GM13977 (cell line): Measurements from ENCODE around the gene PRR18.

Experiments used
- DNase-seq: peaks from one replicate; pipeline ENCODE4 v3.0.0; 2012; ENCODE audit warnings: low spot score
- in situ Hi-C: fragments of 300-500 bp; cut with MboI; formaldehyde crosslinking; loops from one replicate; pipeline ENCODE4 v1.12.0; 2022; ENCODE audit warnings: low sequenced_read_pairs, low pct_unique_long_range_greater_than_20kb, mixed read lengths, inconsistent platforms; ENCODE audit not compliant: unreplicated experiment
- TF ChIP-seq, protein P1 (sequence below): IDR thresholded peaks from 2 replicates; pipeline ENCODE4 v1.5.1; 2012; ENCODE audit warnings: mild to moderate bottlenecking, control low read depth; ENCODE audit not compliant: insufficient read depth; ENCODE audit errors: extremely low read depth, missing control alignments

The PRR18 gene

DNA sequence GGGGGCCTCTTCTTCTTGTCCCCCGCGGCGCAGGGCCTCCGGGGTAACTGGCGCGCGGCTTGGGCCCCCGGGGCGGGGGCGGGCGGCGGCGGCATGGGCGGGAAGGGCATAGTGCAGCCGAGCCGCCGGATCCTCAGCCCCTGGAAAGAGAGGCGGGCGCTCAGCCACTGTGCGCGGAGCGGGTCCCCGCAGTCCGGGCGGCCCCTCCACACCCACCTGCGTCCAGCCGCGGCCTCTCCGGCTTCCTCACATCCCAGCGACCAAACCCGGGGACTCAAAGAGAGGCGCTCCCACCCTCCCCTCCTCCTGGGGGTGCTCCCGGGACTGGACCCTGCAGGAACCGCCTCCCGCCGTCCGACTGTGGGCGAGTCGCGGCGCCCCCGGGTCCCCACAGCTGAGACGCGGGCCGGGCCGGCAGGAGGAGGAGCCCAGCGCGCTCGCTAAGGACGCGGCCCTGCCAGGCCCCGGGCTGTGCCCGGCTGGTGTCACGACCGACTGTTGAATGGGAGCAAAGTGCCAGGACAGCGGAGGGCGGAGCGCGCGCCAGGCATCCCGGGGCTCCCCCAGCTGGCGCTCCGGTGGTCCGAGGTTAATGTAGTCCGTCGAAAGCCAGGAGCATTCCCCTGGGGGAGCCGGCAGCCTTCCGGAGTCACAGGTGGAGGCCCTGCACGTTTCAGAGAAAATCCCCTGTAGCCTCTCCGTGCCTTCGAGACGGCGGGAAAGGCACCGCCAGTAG is at the start of gene PRR18:
TSS of gene PRR18 (minus strand) at position 360 of the 736 bp plus-strand sequence. CDS start at position 110, 250 bp downstream.
- DNase-seq, result peak; percentile 67
- TF ChIP-seq, protein P1, sequence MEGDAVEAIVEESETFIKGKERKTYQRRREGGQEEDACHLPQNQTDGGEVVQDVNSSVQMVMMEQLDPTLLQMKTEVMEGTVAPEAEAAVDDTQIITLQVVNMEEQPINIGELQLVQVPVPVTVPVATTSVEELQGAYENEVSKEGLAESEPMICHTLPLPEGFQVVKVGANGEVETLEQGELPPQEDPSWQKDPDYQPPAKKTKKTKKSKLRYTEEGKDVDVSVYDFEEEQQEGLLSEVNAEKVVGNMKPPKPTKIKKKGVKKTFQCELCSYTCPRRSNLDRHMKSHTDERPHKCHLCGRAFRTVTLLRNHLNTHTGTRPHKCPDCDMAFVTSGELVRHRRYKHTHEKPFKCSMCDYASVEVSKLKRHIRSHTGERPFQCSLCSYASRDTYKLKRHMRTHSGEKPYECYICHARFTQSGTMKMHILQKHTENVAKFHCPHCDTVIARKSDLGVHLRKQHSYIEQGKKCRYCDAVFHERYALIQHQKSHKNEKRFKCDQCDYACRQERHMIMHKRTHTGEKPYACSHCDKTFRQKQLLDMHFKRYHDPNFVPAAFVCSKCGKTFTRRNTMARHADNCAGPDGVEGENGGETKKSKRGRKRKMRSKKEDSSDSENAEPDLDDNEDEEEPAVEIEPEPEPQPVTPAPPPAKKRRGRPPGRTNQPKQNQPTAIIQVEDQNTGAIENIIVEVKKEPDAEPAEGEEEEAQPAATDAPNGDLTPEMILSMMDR, result no peak
- in situ Hi-C loops, result no loop called here

DNA sequence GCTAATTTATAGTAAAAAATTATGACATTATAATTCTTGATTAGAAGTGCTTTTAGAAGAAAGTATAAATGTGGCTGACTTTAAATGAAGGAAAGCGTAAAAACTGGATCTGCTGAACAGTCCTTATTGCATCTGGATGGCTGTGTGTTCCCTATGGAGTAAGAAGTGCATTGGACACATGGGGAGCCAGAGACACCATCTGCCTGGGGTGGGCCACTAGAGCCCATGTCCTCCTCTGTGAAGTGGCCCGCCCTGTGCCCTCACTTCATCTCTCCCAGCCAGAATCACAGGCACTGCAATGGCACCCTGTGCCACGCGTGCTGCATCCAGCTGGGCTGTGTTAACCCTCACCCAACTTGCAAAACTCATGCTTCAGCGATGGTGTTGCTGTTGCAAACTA is 47.4 kb upstream of the PRR18 start:
- TF ChIP-seq, protein P1, result no peak
- in situ Hi-C loops, result no loop called here
- no peak for DNase-seq

DNA sequence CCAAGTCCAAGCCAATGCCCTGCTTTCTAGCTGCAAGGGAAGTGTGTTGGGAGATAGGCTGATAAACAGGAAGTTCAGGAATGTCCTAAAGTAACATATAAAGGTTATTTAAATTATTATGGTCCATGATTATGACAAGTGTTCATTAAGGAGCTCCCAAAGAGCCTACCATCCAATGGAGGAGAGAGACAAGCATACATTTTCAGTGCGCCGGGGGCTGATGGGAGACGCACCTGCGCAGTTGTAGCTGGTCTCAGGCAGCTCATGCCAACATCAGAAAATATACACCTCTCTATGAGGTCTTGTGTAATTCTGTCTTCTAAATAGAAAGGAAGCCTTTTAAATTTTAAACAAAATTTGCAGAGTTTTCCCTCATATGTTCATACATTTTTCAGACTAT is 46.8 kb upstream of the PRR18 start:
- DNase-seq, result no peak
- TF ChIP-seq, protein P1, result no peak
- in situ Hi-C loops, result no loop called here

- DNase-seq, result no peak
- in situ Hi-C loops, result no loop called here
- TF ChIP-seq, protein P1, result no peak
Observed at GRCh38 chr6:166354143-166354542, 46.0 kb upstream of the PRR18 start.

- TF ChIP-seq, protein P1, result no peak
- in situ Hi-C loops, result no loop called here
- DNase-seq, result no peak
Observed at GRCh38 chr6:166353507-166353906, 45.3 kb upstream of the PRR18 start.

- TF ChIP-seq, protein P1, result no peak
- no peak for DNase-seq
- in situ Hi-C loops, result no loop called here
Observed at GRCh38 chr6:166352923-166353322, 44.7 kb upstream of the PRR18 start.
